Suppressor macrophage (primary cell): ENCODE measurements around the gene ROCK2.
"Not testable (repeated sequence)": the region's sequence is repeated elsewhere in the genome, so short reads cannot be mapped to it uniquely, and the experiment has no call there.

Experiments
- DNase-seq, 4 experiments: peaks; one replicate each; pipeline ENCODE4 v3.0.0-alpha.2; 2020 to 2022

The ROCK2 gene

GRCh38 chr2:11174222-11174621, 170.2 kb downstream of the ROCK2 start:
- no peak for DNase-seq

GRCh38 chr2:11169333-11169732, 175.1 kb downstream of the ROCK2 start:
- no peak for DNase-seq

- DNase-seq, result no peak
These were observed 175.9 kb downstream of the ROCK2 start for GRCh38 chr2:11168488-11168887.

GRCh38 chr2:11166476-11166875, 178.0 kb downstream of the ROCK2 start:
- DNase-seq, result no peak

GRCh38 chr2:11165046-11165445, 179.4 kb downstream of the ROCK2 start:
- DNase-seq, result not testable (repeated sequence)

GRCh38 chr2:11163439-11164317, 180.8 kb downstream of the ROCK2 start:
- DNase-seq, result no peak

- no peak for DNase-seq
These were observed 182.7 kb downstream of the ROCK2 start for GRCh38 chr2:11161747-11162146.

GRCh38 chr2:11160731-11161455, 183.5 kb downstream of the ROCK2 start:
- DNase-seq, result peak in 3 of 4 experiments; percentile 34 to 45 (median 37)

- DNase-seq, result no peak
These were observed 184.2 kb downstream of the ROCK2 start for GRCh38 chr2:11160256-11160655.

- DNase-seq, result no peak
These were observed 184.8 kb downstream of the ROCK2 start for GRCh38 chr2:11159574-11160170.

- DNase-seq, result no peak
These were observed 185.4 kb downstream of the ROCK2 start for GRCh38 chr2:11158916-11159573.

- DNase-seq, result no peak
These were observed 186.7 kb downstream of the ROCK2 start for GRCh38 chr2:11157731-11158130.

GRCh38 chr2:11157296-11157695, 187.1 kb downstream of the ROCK2 start:
- DNase-seq, result no peak

- no peak for DNase-seq
These were observed 187.9 kb downstream of the ROCK2 start for GRCh38 chr2:11156396-11157075.

GRCh38 chr2:11155381-11156035, 188.9 kb downstream of the ROCK2 start, which contains the start of gene SLC66A3:
SLC66A3 (plus strand) TSS chr2:11155467; CDS start chr2:11155547, 80 bp downstream.
- no peak for DNase-seq

GRCh38 chr2:11154923-11155380, 189.5 kb downstream of the ROCK2 start:
- DNase-seq, result peak; percentile 97 to 100 (median 98)

- DNase-seq, result no peak
These were observed 190.2 kb downstream of the ROCK2 start for GRCh38 chr2:11154016-11154922.

- DNase-seq, result no peak
These were observed 191.8 kb downstream of the ROCK2 start for GRCh38 chr2:11152591-11152990.

GRCh38 chr2:11147263-11147662, 197.2 kb downstream of the ROCK2 start:
- DNase-seq, result no peak

GRCh38 chr2:11146076-11146475, 198.4 kb downstream of the ROCK2 start:
- DNase-seq, result no peak
